WTC11 (cell line): ENCODE results near the gene SVIL.

Source experiments
- MYBL2 ChIP-seq: sonication (generic); formaldehyde crosslinking; IDR thresholded peaks from 2 replicates; pipeline ENCODE4 v1.8.1; 2023; ENCODE audit warnings: mild to moderate bottlenecking, moderate library complexity, missing genetic modification reagents
- RELA ChIP-seq: sonication (generic); formaldehyde crosslinking; IDR thresholded peaks from 2 replicates; pipeline ENCODE4 v1.8.1; 2022; ENCODE audit warnings: missing genetic modification reagents, mild to moderate bottlenecking, borderline replicate concordance
- RORB ChIP-seq: fragments of 250-450 bp; sonication (Bioruptor Pico); IDR thresholded peaks from 2 replicates; pipeline ENCODE4 v1.9.0; 2021; ENCODE audit warnings: mild to moderate bottlenecking
- SP1 ChIP-seq: sonication (generic); formaldehyde crosslinking; conservative IDR thresholded peaks from 2 replicates; pipeline ENCODE4 v1.8.1; 2022; ENCODE audit warnings: missing genetic modification reagents
- TCF7 ChIP-seq: sonication (generic); formaldehyde crosslinking; IDR thresholded peaks from 2 replicates; pipeline ENCODE4 v1.8.0; 2022; ENCODE audit warnings: mild to moderate bottlenecking, low read depth, missing genetic modification reagents, moderate library complexity
- ZBTB21 ChIP-seq: sonication (generic); formaldehyde crosslinking; IDR thresholded peaks from 2 replicates; pipeline ENCODE4 v1.8.1; 2023; ENCODE audit warnings: mild to moderate bottlenecking, missing genetic modification reagents, borderline replicate concordance
- ZNF219 ChIP-seq: sonication (generic); formaldehyde crosslinking; IDR thresholded peaks from 2 replicates; pipeline ENCODE4 v1.8.0; 2023; ENCODE audit warnings: missing genetic modification reagents, mild to moderate bottlenecking, borderline replicate concordance
- ZNF263 ChIP-seq: sonication (generic); formaldehyde crosslinking; IDR thresholded peaks from 2 replicates; pipeline ENCODE4 v1.8.1; 2022; ENCODE audit warnings: low read depth, mild to moderate bottlenecking, moderate library complexity, missing genetic modification reagents
- TF ChIP-seq, protein P1 (sequence below): fragments of 200-600 bp; IDR thresholded peaks from 2 replicates; pipeline ENCODE4 v1.8.0; 2022; ENCODE audit warnings: antibody characterized with exemption
- TF ChIP-seq, protein P2 (sequence below): sonication (generic); formaldehyde crosslinking; IDR thresholded peaks from 2 replicates; pipeline ENCODE4 v1.8.1; 2023; ENCODE audit warnings: mild to moderate bottlenecking, missing genetic modification reagents, borderline replicate concordance

DNA sequence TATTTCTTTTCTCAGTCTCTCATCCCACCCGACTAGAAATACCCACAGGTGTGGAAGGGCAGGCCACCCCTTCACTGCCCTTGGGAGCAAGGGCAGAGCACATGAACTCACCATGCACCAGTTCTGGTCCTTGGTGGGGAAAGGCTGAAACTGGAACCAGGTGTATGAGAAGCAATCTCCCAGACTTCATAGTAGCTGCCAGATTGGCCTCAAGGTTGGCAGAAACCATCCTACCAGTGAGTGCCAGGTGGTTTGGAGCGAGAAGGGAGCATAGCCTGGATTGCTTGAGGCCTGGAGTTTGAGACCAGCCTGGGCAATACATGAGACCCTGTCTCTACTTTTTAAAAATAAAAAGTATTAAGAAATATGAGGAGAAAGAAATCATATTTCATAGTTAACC, 207.1 kb downstream of the SVIL start:
- TF ChIP-seq TCF7 (CRISPR knock-in tag) (no peak), RORB (CRISPR knock-in tag) (no peak), ZNF219 (no peak), MYBL2 (CRISPR knock-in tag) (no peak), ZNF263 (CRISPR knock-in tag) (no peak), ZBTB21 (CRISPR knock-in tag) (no peak), SP1 (CRISPR knock-in tag) (no peak), RELA (CRISPR knock-in tag) (no peak)
- TF ChIP-seq, protein P1, sequence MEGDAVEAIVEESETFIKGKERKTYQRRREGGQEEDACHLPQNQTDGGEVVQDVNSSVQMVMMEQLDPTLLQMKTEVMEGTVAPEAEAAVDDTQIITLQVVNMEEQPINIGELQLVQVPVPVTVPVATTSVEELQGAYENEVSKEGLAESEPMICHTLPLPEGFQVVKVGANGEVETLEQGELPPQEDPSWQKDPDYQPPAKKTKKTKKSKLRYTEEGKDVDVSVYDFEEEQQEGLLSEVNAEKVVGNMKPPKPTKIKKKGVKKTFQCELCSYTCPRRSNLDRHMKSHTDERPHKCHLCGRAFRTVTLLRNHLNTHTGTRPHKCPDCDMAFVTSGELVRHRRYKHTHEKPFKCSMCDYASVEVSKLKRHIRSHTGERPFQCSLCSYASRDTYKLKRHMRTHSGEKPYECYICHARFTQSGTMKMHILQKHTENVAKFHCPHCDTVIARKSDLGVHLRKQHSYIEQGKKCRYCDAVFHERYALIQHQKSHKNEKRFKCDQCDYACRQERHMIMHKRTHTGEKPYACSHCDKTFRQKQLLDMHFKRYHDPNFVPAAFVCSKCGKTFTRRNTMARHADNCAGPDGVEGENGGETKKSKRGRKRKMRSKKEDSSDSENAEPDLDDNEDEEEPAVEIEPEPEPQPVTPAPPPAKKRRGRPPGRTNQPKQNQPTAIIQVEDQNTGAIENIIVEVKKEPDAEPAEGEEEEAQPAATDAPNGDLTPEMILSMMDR, result no peak
- TF ChIP-seq, protein P2, sequence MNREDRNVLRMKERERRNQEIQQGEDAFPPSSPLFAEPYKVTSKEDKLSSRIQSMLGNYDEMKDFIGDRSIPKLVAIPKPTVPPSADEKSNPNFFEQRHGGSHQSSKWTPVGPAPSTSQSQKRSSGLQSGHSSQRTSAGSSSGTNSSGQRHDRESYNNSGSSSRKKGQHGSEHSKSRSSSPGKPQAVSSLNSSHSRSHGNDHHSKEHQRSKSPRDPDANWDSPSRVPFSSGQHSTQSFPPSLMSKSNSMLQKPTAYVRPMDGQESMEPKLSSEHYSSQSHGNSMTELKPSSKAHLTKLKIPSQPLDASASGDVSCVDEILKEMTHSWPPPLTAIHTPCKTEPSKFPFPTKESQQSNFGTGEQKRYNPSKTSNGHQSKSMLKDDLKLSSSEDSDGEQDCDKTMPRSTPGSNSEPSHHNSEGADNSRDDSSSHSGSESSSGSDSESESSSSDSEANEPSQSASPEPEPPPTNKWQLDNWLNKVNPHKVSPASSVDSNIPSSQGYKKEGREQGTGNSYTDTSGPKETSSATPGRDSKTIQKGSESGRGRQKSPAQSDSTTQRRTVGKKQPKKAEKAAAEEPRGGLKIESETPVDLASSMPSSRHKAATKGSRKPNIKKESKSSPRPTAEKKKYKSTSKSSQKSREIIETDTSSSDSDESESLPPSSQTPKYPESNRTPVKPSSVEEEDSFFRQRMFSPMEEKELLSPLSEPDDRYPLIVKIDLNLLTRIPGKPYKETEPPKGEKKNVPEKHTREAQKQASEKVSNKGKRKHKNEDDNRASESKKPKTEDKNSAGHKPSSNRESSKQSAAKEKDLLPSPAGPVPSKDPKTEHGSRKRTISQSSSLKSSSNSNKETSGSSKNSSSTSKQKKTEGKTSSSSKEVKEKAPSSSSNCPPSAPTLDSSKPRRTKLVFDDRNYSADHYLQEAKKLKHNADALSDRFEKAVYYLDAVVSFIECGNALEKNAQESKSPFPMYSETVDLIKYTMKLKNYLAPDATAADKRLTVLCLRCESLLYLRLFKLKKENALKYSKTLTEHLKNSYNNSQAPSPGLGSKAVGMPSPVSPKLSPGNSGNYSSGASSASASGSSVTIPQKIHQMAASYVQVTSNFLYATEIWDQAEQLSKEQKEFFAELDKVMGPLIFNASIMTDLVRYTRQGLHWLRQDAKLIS (CRISPR knock-in tag), result no peak
